GM15510 (cell line): ENCODE measurements around the gene AIFM2.

Experiments
- POLR2A ChIP-seq: IDR thresholded peaks from 3 replicates; pipeline ENCODE4 v1.6.1; 2011; ENCODE audit warnings: borderline replicate concordance; ENCODE audit not compliant: insufficient read length; ENCODE audit errors: extremely low read depth

AIFM2 gene

GRCh38 chr10:70093335-70093944, 39.2 kb downstream of the AIFM2 start:
- TF ChIP-seq POLR2A, result no peak

GRCh38 chr10:70092389-70092718, 40.3 kb downstream of the AIFM2 start:
- no peak for TF ChIP-seq POLR2A

DNA sequence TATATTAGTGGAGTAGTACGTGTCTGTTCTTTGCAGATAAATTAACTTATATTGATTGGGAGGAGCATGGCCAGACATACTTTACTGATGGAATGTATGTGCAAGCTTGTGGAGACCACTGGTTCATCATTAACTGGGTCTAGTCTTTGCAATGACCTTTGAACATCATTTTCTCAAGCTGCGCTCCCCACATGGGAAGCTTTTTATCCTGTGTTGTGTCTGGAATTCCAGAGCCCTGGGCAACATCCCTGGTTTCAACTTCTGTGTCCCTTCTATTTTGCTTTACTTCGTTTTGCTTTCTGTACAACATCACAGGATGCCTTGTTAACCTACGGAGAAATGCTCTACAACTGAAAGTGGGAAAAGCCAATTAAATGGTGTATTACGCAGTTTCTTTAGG, 41.7 kb downstream of the AIFM2 start:
- no peak for TF ChIP-seq POLR2A

- TF ChIP-seq POLR2A, result no peak
Measured at GRCh38 chr10:70090013-70090412, 42.6 kb downstream of the AIFM2 start.

DNA sequence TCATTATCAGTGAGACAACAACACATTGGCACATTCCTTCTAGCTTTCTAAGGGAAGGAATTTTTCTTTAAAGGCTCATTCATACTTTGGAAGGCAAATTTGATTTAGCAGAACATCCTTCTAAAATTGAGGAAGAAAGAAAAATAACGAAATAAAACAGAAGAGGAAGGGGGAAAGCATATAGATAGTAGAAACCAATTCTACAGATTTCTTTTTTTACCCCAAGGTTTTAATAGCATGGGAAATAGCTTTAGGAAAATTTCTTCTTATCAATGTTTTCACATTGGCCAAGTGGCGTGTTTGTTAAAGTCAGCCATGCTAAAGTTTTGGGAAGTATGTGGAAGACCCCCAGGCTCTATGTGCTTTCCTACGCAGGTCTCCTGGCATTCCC, 44.3 kb downstream of the AIFM2 start:
- no peak for TF ChIP-seq POLR2A

DNA sequence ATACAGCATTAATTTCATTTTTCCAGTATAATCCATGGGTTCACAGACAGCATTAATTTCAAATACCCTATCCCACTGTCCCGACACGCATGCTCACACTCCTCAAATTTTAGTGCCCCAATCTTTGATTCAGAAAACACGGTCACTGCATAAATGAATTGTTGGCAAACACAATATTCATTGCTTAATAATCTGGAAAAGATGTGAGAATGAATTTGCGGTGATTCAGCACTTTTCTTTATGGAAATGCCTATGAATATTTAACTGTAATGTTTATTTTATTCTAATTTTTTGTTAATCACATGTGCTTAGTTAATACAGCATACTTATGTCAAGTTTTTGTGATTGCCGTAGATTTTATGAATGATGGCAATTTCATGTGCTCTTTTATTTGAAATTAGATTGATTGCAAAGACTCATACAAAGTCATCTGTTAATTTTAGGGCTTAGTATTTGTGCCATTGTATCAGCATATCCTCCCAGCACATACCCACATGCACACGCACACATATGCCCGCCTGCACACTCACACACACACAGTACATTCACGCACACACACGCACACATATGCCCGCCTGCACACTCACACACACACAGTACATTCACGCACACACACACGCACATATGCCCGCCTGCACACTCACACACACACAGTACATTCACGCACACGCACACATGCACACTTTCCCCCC, 44.9 kb downstream of the AIFM2 start:
- TF ChIP-seq POLR2A, result no peak

DNA sequence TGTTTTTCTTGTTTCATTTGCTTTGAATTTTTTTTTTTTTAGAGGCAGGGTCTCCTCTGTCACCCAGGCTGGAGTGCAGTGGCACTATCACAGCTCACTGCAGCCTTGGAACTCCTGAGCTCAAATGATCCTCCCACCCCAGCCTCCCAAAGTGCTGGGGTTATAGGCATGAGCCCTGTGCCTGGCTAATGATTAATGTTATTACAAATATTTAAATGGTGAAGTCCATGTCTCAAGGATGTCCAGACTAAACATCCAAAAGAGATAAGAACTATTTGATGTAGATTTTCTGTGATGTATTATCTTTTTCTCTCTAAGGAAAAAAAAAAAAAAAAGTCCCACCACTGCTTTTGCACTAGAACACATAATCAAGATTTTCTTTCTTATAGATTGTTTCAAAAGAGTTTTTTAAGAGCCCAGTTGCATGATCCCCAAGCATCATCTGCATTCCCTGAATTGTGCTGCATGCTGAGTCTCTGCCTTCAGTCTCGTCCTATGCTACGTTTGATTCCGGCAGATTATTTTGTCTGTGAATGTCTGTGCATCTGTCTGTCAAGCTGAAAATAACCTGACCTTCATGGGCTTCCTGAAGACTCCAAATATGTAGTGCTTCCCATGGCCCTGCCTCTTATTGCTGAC, 46.5 kb downstream of the AIFM2 start:
- no peak for TF ChIP-seq POLR2A

GRCh38 chr10:70084189-70084588, 48.4 kb downstream of the AIFM2 start:
- TF ChIP-seq POLR2A, result no peak

DNA sequence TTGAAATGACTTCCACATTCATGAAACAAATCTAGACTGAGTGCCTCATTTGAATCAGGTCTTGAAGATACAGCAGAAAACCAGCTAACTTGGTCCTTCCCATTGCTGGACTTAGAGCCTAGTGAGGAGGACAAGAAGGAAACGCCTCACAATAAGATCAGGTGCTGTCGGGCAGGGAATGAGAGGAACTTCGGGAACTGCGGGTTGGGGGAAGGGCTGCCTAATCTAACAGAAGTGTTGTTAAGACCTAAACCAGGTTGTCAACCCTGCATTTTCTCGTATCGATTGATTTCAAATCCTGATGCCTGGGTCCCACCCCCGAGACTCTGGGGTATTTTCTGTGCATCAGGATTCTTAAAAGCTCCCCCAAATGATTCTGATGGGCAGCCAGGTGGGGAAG, 53.7 kb downstream of the AIFM2 start:
- no peak for TF ChIP-seq POLR2A

DNA sequence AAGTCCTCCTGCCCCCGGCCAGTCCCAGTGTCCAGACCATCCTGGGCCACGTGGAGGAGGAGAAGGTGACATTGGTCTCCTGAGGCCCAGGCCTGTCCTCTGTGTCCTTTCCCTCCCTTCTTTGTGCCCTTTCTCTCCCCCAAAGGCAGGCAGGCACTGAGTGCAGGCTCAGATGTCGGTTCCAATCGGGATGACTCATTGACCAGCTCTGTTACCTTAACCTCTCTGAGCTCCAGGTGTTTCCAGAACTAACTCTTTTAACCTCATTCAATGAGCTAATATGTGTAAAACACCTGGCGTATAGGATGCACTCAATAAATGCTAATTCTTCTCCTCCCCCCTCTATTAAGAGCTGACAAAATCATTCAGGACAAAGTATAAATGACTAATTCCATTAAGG, 54.3 kb downstream of the AIFM2 start:
- no peak for TF ChIP-seq POLR2A

- no peak for TF ChIP-seq POLR2A
Measured at GRCh38 chr10:70074971-70075370, 57.7 kb downstream of the AIFM2 start.

DNA sequence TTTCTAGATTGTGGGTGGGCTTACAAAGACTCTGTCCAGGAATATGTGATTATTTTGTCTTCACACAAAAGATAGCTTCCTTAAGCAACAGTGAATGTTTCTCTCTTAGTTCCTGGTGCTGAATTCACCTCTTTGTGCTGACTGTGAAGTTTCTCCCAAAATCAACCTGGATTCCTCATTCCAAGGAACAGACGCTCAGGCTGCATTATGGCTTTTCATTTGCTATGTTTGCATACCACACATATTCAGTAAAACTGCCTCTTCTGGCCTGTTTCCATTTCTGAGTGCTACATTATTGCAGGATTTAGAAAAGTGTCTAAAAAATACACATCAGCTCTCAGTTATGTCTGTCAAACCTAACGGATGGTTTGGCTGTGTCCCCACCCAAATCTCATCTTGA, 58.5 kb downstream of the AIFM2 start:
- no peak for TF ChIP-seq POLR2A

- no peak for TF ChIP-seq POLR2A
Measured at GRCh38 chr10:70070834-70071233, 61.8 kb downstream of the AIFM2 start.

- no peak for TF ChIP-seq POLR2A
Measured at GRCh38 chr10:70069346-70069745, 63.3 kb downstream of the AIFM2 start.

GRCh38 chr10:70068925-70069324, 63.7 kb downstream of the AIFM2 start:
- no peak for TF ChIP-seq POLR2A

- TF ChIP-seq POLR2A, result no peak
Measured at GRCh38 chr10:70067586-70067985, 65.0 kb downstream of the AIFM2 start.
